Hematopoietic multipotent progenitor cell treated with erythropoietin and hydrocortisone succinate and interleukin-3 and kit ligand, for 17 days (in vitro differentiated cells): Measurements from ENCODE around the gene SH3BP4.

Source experiments
- DNase-seq: peaks from one replicate; pipeline ENCODE4 v3.0.0-alpha.2; 2015; ENCODE audit warnings: low spot score

Gene SH3BP4

GRCh38 chr2:235024191-235024860 is 72.5 kb downstream of the SH3BP4 start:
- DNase-seq, result no peak

GRCh38 chr2:235024931-235025773 is 73.3 kb downstream of the SH3BP4 start:
- no peak for DNase-seq

- DNase-seq, result no peak
These were observed 74.2 kb downstream of the SH3BP4 start for GRCh38 chr2:235025800-235026536.

GRCh38 chr2:235026649-235027557 is 75.1 kb downstream of the SH3BP4 start:
- DNase-seq, result no peak

GRCh38 chr2:235027558-235028214 is 75.9 kb downstream of the SH3BP4 start:
- DNase-seq, result no peak

- DNase-seq, result no peak
These were observed 76.8 kb downstream of the SH3BP4 start for GRCh38 chr2:235028646-235029045.

- no peak for DNase-seq
These were observed 77.2 kb downstream of the SH3BP4 start for GRCh38 chr2:235029054-235029453.

- DNase-seq, result no peak
These were observed 78.3 kb downstream of the SH3BP4 start for GRCh38 chr2:235030126-235030525.

- DNase-seq, result no peak
These were observed 79.1 kb downstream of the SH3BP4 start for GRCh38 chr2:235030936-235031335.

- no peak for DNase-seq
These were observed 80.0 kb downstream of the SH3BP4 start for GRCh38 chr2:235031686-235032373.

GRCh38 chr2:235032466-235032865 is 80.6 kb downstream of the SH3BP4 start:
- DNase-seq, result no peak

- no peak for DNase-seq
These were observed 81.1 kb downstream of the SH3BP4 start for GRCh38 chr2:235032949-235033348.

GRCh38 chr2:235034265-235035118 is 82.7 kb downstream of the SH3BP4 start:
- no peak for DNase-seq

- no peak for DNase-seq
These were observed 85.9 kb downstream of the SH3BP4 start for GRCh38 chr2:235037604-235038166.

- no peak for DNase-seq
These were observed 89.6 kb downstream of the SH3BP4 start for GRCh38 chr2:235041221-235041917.

GRCh38 chr2:235041918-235042575 is 90.2 kb downstream of the SH3BP4 start:
- no peak for DNase-seq

- DNase-seq, result no peak
These were observed 91.0 kb downstream of the SH3BP4 start for GRCh38 chr2:235042576-235043515.
